A549 treated with Mapracorat at 1 μM for 4 hours (cell line): Measurements from ENCODE around the gene SKA3. TPM values are rescaled to one million over a fixed set of nuclear protein-coding genes. Genes with fewer than 3 reads are reported as not detected.

Experiments used
- total RNA-seq: library from RNA; stranded (reverse); fragments of 200-300 nt; extraction: Qiagen RNA extraction; gene quantifications from 5 replicates; pipeline ENCODE4 v1.2.3, GENCODE V29; 2022

SKA3 gene
- 12.4 to 15.1 TPM (median 13.6 TPM) in 5 replicates for total RNA-seq

DNA sequence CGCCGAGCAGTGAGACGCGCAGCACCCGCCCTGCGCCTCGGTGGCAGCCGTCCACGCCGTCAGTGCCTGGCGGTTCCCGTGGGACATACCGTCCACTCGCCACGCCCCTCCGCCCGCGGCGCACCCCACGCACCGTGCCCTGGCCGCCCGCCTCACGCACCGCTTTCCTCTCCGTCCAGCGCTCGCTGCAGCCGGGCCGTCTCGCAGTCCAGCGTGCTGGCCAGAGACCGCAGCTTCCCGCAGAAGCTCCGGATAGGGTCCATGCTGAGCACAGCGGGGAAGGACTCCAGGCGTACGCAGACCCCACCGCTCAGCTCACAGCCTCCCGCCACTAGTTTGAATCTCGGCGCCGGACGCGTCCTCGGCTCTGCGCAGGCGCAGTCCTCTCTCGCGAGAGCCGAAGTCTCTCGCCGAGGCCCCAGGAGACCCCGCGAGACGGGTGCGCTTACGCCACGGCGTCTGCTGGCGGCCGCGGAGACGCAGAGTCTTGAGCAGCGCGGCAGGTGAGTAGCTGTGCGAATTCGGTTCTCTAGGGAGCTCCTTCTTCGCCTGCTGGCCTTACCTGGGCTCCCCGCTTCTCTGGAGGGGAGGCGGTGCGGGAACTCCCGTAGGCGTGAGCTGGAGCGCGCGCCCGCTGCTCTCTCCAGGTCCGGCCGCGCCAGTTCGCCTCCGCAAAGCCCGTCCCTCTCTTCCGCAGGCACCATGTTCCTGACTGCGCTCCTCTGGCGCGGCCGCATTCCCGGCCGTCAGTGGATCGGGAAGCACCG lies at the start of gene SKA3, which contains the start of gene MRPL57:
SKA3 (minus strand) TSS at position 338 of the 767 bp plus-strand sequence; CDS start at position 263, 75 bp downstream.
MRPL57 (plus strand) TSS at position 444 of the 767 bp plus-strand sequence; CDS start at position 703, 259 bp downstream.

Other genes with a start within 250 kb of the SKA3 start
- 9.8 to 12.3 TPM (median 10.9 TPM) in 5 replicates for gene LATS2, start 115.0 kb downstream of the SKA3 start, total RNA-seq
- gene SAP18, start 36.4 kb downstream of the SKA3 start, total RNA-seq: 139 to 172 TPM (median 152 TPM) in 5 replicates
- 19.4 to 27.3 TPM (median 24.1 TPM) in 5 replicates for gene MRPL57, start 106 bp upstream of the SKA3 start, total RNA-seq